Activated naive CD8-positive, alpha-beta T cell (primary cell): Measurements from ENCODE around the gene RPS2.

ENCODE experiments used
- H3K27ac Mint-ChIP-seq: one replicate; pipeline ENCODE4 v1.8.0; 2021; ENCODE audit warnings: mixed read lengths
- H3K27me3 Mint-ChIP-seq: one replicate; pipeline ENCODE4 v1.8.0; 2021; ENCODE audit warnings: mixed read lengths
- H3K36me3 Mint-ChIP-seq: one replicate; pipeline ENCODE4 v1.8.0; 2021; ENCODE audit warnings: mixed read lengths
- H3K4me1 Mint-ChIP-seq: one replicate; pipeline ENCODE4 v1.8.0; 2021; ENCODE audit warnings: low read depth, mixed read lengths
- H3K4me3 Mint-ChIP-seq: one replicate; pipeline ENCODE4 v1.8.0; 2021; ENCODE audit warnings: mild to moderate bottlenecking, mixed read lengths
- H3K9me3 Mint-ChIP-seq: one replicate; pipeline ENCODE4 v1.8.0; 2021; ENCODE audit warnings: low read depth, mixed read lengths

Gene RPS2

DNA sequence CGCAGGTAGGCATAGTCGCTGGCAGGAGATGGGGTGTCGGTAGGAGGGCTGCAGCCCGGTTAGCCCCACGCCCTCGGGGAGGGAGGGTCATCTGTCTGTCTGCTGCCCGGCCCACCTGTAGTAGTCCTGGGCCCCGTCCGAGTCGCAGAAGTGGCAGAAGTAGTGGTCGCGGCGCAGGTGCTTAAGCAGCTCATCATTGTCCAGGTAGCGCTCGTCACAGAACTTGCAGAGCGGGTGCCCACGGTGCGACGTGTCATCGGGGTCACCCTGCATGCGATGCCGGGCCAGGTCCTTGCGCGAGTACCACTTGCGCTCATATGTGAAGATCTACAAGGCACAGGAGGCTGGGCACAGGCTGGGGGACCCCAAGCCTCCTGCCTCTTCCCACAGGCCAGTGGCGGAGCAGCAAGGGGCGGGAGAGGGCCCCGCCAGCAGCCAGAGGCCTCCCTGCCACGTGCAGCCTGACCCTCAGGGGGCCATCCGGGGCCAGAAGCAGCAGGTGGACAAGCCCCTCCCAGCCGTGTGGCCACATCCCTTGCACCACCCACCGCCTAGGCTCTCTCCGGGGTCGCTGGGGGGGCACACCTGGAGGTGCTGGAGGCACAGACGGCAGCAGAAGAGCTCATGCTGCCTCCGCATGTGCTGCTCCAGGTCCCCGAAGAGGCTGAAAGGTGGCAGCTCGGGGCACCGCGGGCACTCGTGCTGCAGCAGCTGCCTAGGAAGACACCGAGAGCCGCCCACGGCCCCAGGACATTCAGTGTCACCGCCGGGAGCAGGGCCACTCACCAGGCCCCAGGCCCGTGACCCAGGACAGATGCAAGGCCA lies 38.0 kb upstream of the RPS2 start:
- H3K27ac Mint-ChIP-seq: no peak overlapping the region
- no peaks in the 10 kb centered on the region for H3K9me3 Mint-ChIP-seq
- no peak overlapping the region for H3K4me3 Mint-ChIP-seq
- no peaks in the 10 kb centered on the region for H3K27me3 Mint-ChIP-seq
- H3K36me3 Mint-ChIP-seq: peaks cover 2% of the 10 kb centered on the region
- peaks cover 22% of the 10 kb centered on the region for H3K4me1 Mint-ChIP-seq

DNA sequence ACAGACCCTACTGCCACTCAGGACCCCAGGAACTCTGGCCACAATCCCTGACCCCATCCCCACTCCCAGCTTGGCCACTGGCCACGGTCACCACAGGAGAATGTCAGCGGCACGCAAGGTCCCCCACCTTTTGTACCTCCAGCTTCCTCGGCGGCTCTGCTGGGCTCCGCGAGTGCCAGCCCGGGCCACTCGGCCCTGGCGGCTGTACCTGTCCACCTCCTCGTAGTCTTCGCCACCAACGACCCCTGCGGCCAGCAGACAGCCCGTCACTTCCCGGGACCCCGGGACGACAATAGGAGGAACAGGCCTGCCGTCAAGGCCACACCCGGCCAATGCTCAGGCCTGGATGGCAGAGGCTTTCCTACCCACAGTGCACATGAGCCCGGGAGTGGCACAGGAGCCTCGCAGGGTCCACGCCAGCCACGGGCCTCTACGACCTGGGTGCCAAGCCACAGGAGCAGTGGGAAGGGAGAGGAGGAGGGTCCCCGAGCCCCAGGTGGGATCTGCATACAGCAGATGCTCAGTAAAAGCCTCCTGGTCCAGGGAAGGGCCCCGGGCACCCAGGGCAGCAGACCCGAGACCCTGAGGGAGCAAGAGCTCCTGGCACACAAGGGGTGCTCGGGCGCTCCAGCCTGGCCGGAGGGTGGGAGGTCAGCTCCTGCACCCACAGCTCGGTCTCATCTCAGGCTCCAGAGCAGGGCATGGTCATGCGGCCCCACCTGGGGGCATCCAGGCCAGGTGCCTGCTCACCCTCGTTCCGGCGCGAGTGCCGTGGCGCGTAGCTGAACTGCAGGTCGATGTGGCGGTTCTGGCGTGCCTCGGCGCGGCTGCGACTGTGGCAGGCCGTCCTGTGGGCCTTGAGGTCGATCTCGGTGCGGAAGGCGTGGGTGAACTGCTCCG lies 37.1 kb upstream of the RPS2 start:
- Mint-ChIP-seq H3K9me3 (no peaks in the 10 kb centered on the region), H3K36me3 (peaks cover 4% of the 10 kb centered on the region), H3K4me1 (peaks cover 16% of the 10 kb centered on the region), H3K27me3 (no peaks in the 10 kb centered on the region), H3K4me3 (no peak overlapping the region), H3K27ac (no peak overlapping the region)

DNA sequence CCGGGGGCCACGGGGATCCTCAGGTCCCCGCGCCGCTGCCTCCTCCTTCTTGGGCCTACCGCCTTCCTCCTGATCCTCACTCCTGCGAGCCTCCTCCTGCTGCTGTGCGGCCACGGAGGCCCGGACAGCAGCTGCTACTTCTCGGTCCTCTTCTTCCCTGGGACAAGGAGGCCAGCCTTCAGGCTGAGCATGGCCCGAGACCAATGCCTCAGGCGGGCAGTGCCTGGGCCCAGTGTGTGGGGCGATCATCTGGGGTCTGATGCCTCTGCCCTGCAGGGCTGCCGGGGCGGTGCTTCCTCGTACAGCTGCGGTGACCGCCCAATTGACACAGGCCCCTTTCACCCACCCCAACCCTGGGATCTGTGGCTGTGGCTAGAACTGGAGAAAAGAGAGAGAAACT lies 36.4 kb upstream of the RPS2 start:
- no peaks in the 10 kb centered on the region for H3K9me3 Mint-ChIP-seq
- peaks cover 13% of the 10 kb centered on the region for H3K4me1 Mint-ChIP-seq
- no peak overlapping the region for H3K4me3 Mint-ChIP-seq
- peaks cover 4% of the 10 kb centered on the region for H3K36me3 Mint-ChIP-seq
- H3K27me3 Mint-ChIP-seq: no peaks in the 10 kb centered on the region
- no peak overlapping the region for H3K27ac Mint-ChIP-seq

DNA sequence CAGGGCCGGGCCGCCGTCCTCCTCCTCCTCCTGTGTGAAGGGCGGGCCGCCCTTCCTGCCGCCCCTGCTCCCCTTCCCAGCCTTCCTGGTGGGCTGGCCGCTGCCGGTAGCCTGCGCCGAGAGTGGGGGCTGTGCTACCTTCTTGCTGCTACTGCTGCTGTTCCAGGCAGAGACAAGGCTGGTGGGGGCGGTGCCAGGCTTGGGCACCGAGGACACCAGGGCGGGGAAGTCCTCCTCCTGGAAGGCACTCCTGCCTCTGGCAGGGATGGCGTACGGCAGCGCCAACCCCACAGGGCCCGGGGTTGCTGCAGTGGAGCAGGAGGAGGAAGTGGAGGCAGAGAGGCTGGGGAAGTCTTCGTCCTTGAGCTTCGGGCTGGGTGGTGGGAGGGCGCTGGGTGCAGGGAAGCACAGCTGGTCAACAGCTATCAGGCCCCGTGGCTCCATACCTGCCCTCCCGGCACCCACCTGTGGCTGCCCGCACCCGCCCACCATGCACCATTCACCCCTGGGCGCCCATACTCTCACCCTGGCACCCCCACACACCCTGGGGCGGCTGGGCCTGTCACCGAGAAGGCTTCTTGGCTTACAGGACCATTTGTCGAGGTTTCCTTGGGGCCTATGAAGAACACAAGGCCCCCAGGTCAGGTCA lies 35.4 kb upstream of the RPS2 start:
- peaks cover 7% of the 10 kb centered on the region for H3K4me1 Mint-ChIP-seq
- peaks cover 4% of the 10 kb centered on the region for H3K36me3 Mint-ChIP-seq
- no peaks in the 10 kb centered on the region for H3K27me3 Mint-ChIP-seq
- H3K27ac Mint-ChIP-seq: no peak overlapping the region
- no peak overlapping the region for H3K4me3 Mint-ChIP-seq
- H3K9me3 Mint-ChIP-seq: no peaks in the 10 kb centered on the region

DNA sequence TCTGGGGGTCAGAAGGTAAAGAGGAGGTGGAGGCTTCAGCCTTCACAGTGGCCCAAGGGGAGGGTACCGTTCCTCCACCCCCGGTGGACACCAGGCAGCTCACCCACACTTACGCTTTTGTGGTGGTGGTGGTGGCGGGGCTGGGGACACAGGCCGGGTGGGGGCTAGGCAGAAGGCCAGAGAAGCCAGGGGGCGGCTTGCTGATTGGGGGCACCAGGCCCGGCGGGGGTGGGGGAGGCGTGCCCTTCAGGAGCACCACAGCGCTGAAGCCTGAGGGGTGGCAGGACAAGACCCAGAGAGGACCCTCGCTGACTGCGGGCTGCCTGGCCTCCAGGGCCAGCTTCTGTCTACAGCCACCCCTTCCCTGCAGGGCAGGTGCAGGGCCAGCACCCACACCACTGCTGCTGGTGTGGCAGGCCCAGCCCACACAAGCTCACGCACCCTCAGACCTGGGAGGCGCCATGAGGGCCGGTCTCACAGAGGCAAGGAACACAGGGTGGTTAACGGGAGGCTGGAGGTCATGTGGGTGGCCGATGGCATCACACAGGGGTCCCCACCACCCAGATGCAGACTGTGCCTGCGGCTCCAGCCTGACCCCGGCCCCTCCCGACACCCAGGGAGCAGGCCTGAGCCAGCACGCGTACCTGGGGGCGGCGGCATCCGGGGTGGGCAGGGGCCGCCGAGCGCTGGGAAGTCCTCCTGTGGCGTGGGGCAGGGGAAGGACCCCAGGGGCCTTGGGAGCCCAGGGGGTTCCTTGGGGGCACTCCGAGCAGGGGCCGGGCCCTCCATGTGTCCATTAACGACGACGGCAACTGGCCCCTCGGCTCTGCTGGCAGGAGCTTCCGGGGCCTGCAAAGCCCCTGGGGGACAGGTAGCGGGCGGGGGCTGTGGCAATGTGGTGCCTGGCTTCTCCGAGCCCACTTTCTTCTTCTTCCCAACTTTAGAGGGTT lies 34.5 kb upstream of the RPS2 start:
- Mint-ChIP-seq H3K4me1 (peaks cover 4% of the 10 kb centered on the region), H3K4me3 (no peak overlapping the region), H3K9me3 (no peaks in the 10 kb centered on the region), H3K27ac (no peak overlapping the region), H3K36me3 (peaks cover 4% of the 10 kb centered on the region), H3K27me3 (no peaks in the 10 kb centered on the region)

DNA sequence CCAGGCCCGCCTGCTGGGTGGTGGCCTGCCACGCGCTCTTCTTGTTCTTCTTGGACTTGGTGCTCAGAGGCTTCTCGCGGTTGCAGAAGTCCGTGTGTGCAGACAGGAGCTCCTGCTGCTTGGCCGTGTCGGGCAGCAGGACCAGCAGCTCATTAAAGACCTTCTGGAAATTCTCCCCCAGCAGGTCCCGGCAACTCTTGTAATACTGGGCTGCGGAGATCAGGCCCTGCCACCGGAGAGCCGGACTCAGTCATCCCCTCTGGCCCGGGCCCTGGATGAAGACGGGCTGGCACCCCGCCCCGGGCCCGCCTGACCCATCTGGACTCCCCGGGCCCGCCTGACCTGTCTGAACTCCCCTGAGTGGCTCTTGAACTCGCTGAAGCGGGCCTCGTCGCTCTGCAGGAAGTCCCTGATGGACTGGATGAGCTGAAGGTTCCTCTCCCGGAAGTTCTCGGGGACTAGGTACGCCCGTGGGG lies 33.8 kb upstream of the RPS2 start:
- Mint-ChIP-seq H3K27ac (no peak overlapping the region), H3K36me3 (peaks cover 4% of the 10 kb centered on the region), H3K4me1 (peaks cover 8% of the 10 kb centered on the region), H3K9me3 (no peaks in the 10 kb centered on the region), H3K4me3 (no peak overlapping the region), H3K27me3 (no peaks in the 10 kb centered on the region)

DNA sequence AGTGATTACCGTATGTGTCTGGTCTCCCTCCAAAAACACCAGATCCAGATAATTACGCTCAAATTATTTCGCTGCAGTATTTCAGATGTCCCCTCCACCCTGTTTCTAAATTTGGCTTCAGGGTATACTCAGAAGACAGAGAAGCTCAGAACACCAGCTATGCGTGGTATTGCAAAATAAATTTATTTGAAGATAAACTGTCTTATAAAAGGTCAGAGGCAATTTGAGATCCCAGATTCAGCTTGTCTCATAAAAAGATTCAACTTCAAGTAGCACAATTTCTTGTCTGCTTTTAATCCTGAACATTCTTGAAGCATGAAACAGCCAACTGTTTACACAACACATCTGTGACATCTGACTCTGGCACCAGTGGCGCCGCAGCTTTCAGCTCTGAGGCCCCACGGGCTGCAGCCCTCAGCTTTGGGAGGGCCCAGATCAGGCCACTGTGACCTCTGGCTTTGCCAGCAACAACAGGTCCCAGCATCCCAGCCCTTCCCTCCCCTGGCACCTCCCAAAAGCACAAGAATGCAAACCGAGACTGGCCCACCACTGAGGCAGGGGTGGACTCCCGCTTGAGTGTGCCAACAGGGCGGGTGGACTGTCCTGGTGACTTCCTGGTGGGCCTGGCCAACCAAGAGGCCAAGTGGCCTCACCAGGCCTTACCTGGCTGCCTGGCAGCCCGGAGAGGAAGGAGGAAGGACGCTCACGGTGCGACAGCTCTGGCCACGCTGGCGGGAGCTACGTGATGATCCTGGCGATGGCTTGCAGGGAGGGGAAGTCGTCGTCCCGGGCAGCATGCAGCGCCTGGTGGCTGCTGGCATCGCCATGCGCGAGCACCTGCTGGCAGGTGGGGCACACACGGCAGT lies 33.1 kb upstream of the RPS2 start:
- Mint-ChIP-seq H3K36me3 (peaks cover 4% of the 10 kb centered on the region), H3K27me3 (no peaks in the 10 kb centered on the region), H3K4me3 (no peak overlapping the region), H3K4me1 (peaks cover 8% of the 10 kb centered on the region), H3K27ac (no peak overlapping the region), H3K9me3 (no peaks in the 10 kb centered on the region)

DNA sequence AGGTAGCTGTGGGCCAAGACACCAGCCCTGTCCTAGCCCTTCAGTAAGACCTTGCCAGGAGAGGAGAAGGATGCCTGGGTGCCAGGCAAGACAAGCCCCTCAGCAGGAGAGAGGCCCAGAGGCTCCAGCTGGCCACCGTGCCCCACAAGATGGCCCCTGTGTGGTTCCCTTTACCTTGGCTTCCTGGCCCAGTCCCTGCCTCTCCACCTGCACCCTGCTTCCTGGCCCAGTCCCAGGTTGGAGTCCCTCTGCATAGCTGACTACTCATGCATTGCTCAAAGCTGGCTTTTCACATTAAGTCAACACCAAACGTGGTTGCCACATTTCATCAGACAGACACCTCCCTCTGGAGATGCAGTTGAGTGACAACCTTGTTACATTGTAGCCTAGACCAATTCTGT lies 29.1 kb upstream of the RPS2 start:
- no peak overlapping the region for H3K4me3 Mint-ChIP-seq

DNA sequence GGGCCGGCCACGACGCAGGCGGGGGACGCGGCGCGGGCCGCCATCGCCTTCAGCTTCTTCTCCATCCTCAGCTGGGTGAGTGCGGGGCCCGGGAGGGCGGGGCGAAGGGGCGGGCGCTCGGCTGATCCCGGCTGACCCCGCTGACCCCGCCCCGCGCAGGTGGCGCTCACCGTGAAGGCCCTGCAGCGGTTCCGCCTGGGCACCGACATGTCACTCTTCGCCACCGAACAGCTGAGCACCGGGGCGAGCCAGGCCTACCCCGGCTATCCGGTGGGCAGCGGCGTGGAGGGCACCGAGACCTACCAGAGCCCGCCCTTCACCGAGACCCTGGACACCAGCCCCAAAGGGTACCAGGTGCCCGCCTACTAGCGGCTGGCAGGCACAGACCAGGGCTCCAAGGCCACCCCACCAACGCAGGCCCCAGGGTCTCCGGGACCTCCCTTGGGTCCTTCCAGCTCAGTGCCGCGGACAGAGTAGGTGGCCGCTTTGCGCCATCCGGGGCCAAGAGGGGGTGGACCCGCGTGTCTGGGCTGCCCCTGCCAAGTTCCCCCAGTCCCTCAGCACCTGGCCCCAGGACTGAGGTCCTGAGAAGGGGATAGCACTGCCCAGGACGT lies 28.2 kb upstream of the RPS2 start:
- Mint-ChIP-seq H3K9me3 (no peaks in the 10 kb centered on the region), H3K27ac (no peak overlapping the region)

More for the DNA sequence above, 29.1 kb upstream of the RPS2 start:
- Mint-ChIP-seq H3K36me3 (peaks cover 2% of the 10 kb centered on the region), H3K4me1 (peaks cover 18% of the 10 kb centered on the region), H3K27me3 (peaks cover 3% of the 10 kb centered on the region), H3K9me3 (no peaks in the 10 kb centered on the region), H3K27ac (peak overlapping the region; percentile 8)

DNA sequence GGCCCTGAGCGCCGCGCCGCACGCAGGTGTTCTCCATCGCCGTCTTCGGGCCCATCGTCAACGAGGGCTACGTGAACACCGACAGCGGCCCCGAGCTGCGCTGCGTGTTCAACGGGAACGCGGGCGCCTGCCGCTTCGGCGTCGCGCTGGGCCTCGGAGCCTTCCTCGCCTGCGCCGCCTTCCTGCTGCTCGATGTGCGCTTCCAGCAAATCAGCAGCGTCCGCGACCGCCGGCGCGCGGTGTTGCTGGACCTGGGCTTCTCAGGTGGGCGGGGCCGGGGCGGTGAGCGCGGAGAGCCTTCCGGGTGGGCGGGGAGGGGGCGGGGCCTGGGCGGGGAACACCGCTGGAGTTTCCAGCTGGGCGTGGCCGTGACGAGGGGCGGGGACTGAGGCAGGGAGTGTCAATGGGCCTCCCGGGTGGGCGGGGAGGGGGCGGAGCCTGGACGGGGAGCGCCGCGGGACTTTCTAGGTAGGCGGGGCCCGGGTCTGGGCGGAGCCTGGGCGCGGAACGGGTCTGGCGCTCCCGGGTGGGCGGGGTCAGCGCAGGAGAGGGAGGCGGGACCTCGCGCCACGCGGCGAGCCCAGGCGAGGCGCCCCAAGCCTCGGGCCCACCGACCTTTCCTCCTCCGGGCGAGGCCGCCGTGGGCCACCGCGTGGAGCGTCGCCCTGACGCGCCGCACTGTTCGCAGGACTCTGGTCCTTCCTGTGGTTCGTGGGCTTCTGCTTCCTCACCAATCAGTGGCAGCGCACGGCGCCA lies 27.5 kb upstream of the RPS2 start:
- H3K27me3 Mint-ChIP-seq: peaks cover 5% of the 10 kb centered on the region
- no peaks in the 10 kb centered on the region for H3K36me3 Mint-ChIP-seq
- H3K9me3 Mint-ChIP-seq: no peaks in the 10 kb centered on the region

More for the DNA sequence above, 28.2 kb upstream of the RPS2 start:
- Mint-ChIP-seq H3K27me3 (peaks cover 5% of the 10 kb centered on the region), H3K4me1 (peaks cover 19% of the 10 kb centered on the region), H3K36me3 (peaks cover 2% of the 10 kb centered on the region), H3K4me3 (no peak overlapping the region)

DNA sequence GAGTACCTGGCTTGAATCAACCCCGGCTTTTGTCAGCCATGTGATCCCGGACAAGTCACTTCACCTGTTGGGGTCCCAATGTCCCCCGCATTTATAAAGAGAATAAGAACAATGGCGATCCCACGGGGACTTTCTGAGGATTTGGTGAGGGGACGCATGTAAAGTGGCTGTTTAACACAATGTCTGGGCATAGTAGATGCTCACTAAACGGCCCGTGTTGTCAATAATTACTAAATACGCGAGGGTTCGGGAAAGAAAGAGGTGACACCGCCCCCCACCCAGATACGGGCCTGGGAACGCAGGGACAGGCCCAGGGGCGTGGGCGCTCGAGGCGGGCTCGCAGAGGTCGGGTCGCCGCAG lies 26.9 kb upstream of the RPS2 start:
- Mint-ChIP-seq H3K4me1 (peaks cover 19% of the 10 kb centered on the region), H3K36me3 (no peaks in the 10 kb centered on the region), H3K27me3 (peaks cover 5% of the 10 kb centered on the region), H3K9me3 (no peaks in the 10 kb centered on the region), H3K27ac (peak overlapping the region; percentile 54), H3K4me3 (peak overlapping the region; percentile 78)

More for the DNA sequence above, 27.5 kb upstream of the RPS2 start:
- H3K27ac Mint-ChIP-seq: no peak overlapping the region
- peaks cover 19% of the 10 kb centered on the region for H3K4me1 Mint-ChIP-seq
- peak overlapping the region; percentile 27 for H3K4me3 Mint-ChIP-seq

DNA sequence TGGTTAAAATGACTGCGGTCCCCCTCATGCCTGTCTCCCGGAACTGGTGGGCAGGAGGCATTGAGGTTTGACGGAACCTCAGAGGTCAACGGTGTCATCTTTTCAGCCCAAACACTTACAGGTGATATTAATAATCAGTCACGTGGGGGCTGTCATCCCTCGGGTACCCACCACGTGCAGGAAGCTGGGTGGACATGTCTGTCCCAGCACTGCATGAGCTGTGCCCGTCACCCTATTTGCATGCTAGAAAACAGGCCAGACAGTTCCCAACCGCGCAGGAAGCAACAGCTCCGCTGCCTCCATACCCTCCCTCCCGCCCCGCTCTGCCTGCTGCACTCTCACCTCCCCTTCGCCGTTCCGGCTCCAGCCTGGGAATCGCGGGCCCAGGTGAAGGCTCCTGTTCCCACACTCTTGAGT lies 26.5 kb upstream of the RPS2 start:
- H3K9me3 Mint-ChIP-seq: no peaks in the 10 kb centered on the region
- peak overlapping the region; percentile 54 for H3K27ac Mint-ChIP-seq
- H3K4me1 Mint-ChIP-seq: peaks cover 17% of the 10 kb centered on the region
- no peaks in the 10 kb centered on the region for H3K36me3 Mint-ChIP-seq
- peak overlapping the region; percentile 78 for H3K4me3 Mint-ChIP-seq
- H3K27me3 Mint-ChIP-seq: peaks cover 5% of the 10 kb centered on the region
